ENCODE data around the gene ARHGAP22.

GRCh38 chr10:48620719-48621118 lies 15.8 kb upstream of the ARHGAP22 start:
- TF ChIP-seq CTCF (IDR thresholded peaks at IDR 0.05) (no peak), SIN3A (IDR thresholded peaks at IDR 0.05; ENCODE audit: borderline replicate concordance, insufficient read depth, low read depth, low read length) (no peak)
